GM12878 (cell line): ENCODE measurements around the gene COL11A2. TPM values are rescaled to one million over a fixed set of nuclear protein-coding genes. Genes with fewer than 3 reads are reported as not detected.

Source experiments
- ATAC-seq: fragments of 200-7000 bp; cut with Tn5 transposase; 3 replicates; pipeline ENCODE4 v1.9.1; 2020; ENCODE audit warnings: mild to moderate bottlenecking, moderate library complexity
- BruUV-seq: library from RNA; stranded (reverse); fragments of 400-500 nt; replicated peaks from 2 replicates; lab custom pipeline; 2021; lab: Mats Ljungman, UMichigan
- CTCF ChIA-PET: fragments of 300-600 bp; sonication (Branson Sonifier 250); formaldehyde crosslinking; extraction: SDS; loops from one replicate; lab custom pipeline; 2021; ENCODE audit warnings: inconsistent platforms; lab: Yijun Ruan, JAX
- POLR2A ChIA-PET: fragments of 350-600 bp; formaldehyde crosslinking; extraction: SDS; loops from one replicate; lab custom pipeline; 2021; ENCODE audit warnings: inconsistent platforms; lab: Charles Lee
- RAD21 ChIA-PET: fragments of 300-600 bp; sonication (Branson Sonifier 250); formaldehyde crosslinking; loops from one replicate; lab custom pipeline; 2023; ENCODE audit warnings: antibody characterized with exemption; ENCODE audit not compliant: unreplicated experiment; lab: Charles Lee
- SMC1A ChIA-PET: fragments of 300-600 bp; sonication (Branson Sonifier 250); formaldehyde crosslinking; loops from one replicate; lab custom pipeline; 2023; ENCODE audit not compliant: unreplicated experiment, uncharacterized antibody; lab: Charles Lee
- DNase-seq: peaks from one replicate; pipeline ENCODE4 v3.0.0-alpha.2; 2011; ENCODE audit warnings: low read depth, low spot score
- FAIRE-seq: peaks from 3 replicates; lab custom pipeline; 2011; peaks lifted over from hg19 to GRCh38; lab: Jason Lieb, UNC
- H2AFZ ChIP-seq: 2 replicates; pipeline ENCODE4 v1.6.0; 2011; ENCODE audit warnings: low read depth, low read length, control low read depth; ENCODE audit not compliant: control insufficient read depth
- H3K27ac ChIP-seq: 2 replicates; pipeline ENCODE4 v1.5.1; 2011; ENCODE audit warnings: control low read depth; ENCODE audit not compliant: control insufficient read depth, insufficient read depth
- H3K27me3 ChIP-seq, 2 experiments: replicated peaks in 1 of 2; 2 replicates each; pipeline versions ENCODE4 v1.6.0 to v1.6.1; 2011; ENCODE audit warnings: low read length in 1 of 2; ENCODE audit not compliant: control insufficient read depth in 2 of 2, insufficient read depth in 2 of 2
- H3K36me3 ChIP-seq, 2 experiments: 2 replicates each; pipeline ENCODE4 v1.5.1; 2011; ENCODE audit warnings: low read length in 1 of 2; ENCODE audit not compliant: control insufficient read depth in 2 of 2, insufficient read depth in 2 of 2
- H3K4me1 ChIP-seq: 2 replicates; pipeline ENCODE4 v1.6.1; 2011; ENCODE audit warnings: mild to moderate bottlenecking, low read length, moderate library complexity, mixed read lengths; ENCODE audit not compliant: control insufficient read depth, insufficient read depth
- H3K4me2 ChIP-seq: 2 replicates; pipeline ENCODE4 v1.6.0; 2011; ENCODE audit warnings: control low read depth; ENCODE audit not compliant: control insufficient read depth, insufficient read depth
- H3K4me3 ChIP-seq: fragments of 200-600 bp; sonication (generic); 2 replicates; pipeline ENCODE4 v1.5.1; 2016
- H3K79me2 ChIP-seq: 2 replicates; pipeline ENCODE4 v1.6.0; 2011; ENCODE audit warnings: low read length; ENCODE audit not compliant: control insufficient read depth, insufficient read depth
- H3K9ac ChIP-seq: 2 replicates; pipeline ENCODE4 v1.8.0; 2011; ENCODE audit warnings: low read length, control low read depth, mixed read lengths; ENCODE audit not compliant: control insufficient read depth, insufficient read depth
- H3K9me3 ChIP-seq: replicated peaks from 3 replicates; pipeline ENCODE4 v1.5.1; 2011; ENCODE audit warnings: mild to moderate bottlenecking, low read length; ENCODE audit not compliant: control insufficient read depth, insufficient read depth
- H4K20me1 ChIP-seq: 2 replicates; pipeline ENCODE4 v1.6.0; 2011; ENCODE audit not compliant: control insufficient read depth, insufficient read depth
- ATF7 ChIP-seq: fragments of 450-650 bp; IDR thresholded peaks from 2 replicates; pipeline ENCODE4 v1.6.1; 2016; ENCODE audit warnings: low read depth, mild to moderate bottlenecking
- BHLHE40 ChIP-seq, 2 experiments: fragments of 450-650 bp in 1 of 2; IDR thresholded peaks; 2 replicates each; pipeline ENCODE4 v1.6.1; 2011 to 2017; ENCODE audit warnings: low read depth in 2 of 2, borderline replicate concordance in 1 of 2, improper control_type of control experiment in 1 of 2, low read length in 1 of 2, mild to moderate bottlenecking in 1 of 2
- BRCA1 ChIP-seq: IDR thresholded peaks from 2 replicates; pipeline ENCODE4 v1.6.1; 2011; ENCODE audit warnings: low read depth, low read length, improper control_type of control experiment
- ESRRA ChIP-seq: IDR thresholded peaks from 2 replicates; pipeline ENCODE4 v1.6.1; 2012; ENCODE audit warnings: mild to moderate bottlenecking, low read length, improper control_type of control experiment
- GATAD2B ChIP-seq: fragments of 450-650 bp; conservative IDR thresholded peaks from 2 replicates; pipeline ENCODE4 v1.6.1; 2017; ENCODE audit warnings: low read depth, mild to moderate bottlenecking, moderate library complexity
- JUNB ChIP-seq: IDR thresholded peaks from 2 replicates; pipeline ENCODE4 v1.6.1; 2016; ENCODE audit warnings: antibody characterized with exemption, mild to moderate bottlenecking
- MEF2B ChIP-seq: fragments of 450-650 bp; IDR thresholded peaks from 2 replicates; pipeline ENCODE4 v1.6.1; 2018; ENCODE audit warnings: mild to moderate bottlenecking, moderate library complexity; ENCODE audit not compliant: partially characterized antibody, poor library complexity, severe bottlenecking
- MTA2 ChIP-seq: fragments of 450-650 bp; IDR thresholded peaks from 2 replicates; pipeline ENCODE4 v1.6.1; 2016; ENCODE audit warnings: low read depth, mild to moderate bottlenecking, moderate library complexity
- PML ChIP-seq: IDR thresholded peaks from 2 replicates; pipeline ENCODE4 v1.6.1; 2012; ENCODE audit warnings: low read length, inconsistent platforms
- RAD51 ChIP-seq: fragments of 450-650 bp; IDR thresholded peaks from 2 replicates; pipeline ENCODE4 v1.6.1; 2016; ENCODE audit warnings: moderate library complexity, mild to moderate bottlenecking, inconsistent platforms
- TARDBP ChIP-seq: IDR thresholded peaks from 2 replicates; pipeline ENCODE4 v1.6.1; 2016; ENCODE audit warnings: borderline replicate concordance
- YBX1 ChIP-seq: fragments of 450-650 bp; IDR thresholded peaks from 2 replicates; pipeline ENCODE4 v1.6.1; 2016; ENCODE audit warnings: antibody characterized with exemption
- ZNF622 ChIP-seq: fragments of 450-650 bp; IDR thresholded peaks from 2 replicates; pipeline ENCODE4 v1.6.1; 2017; ENCODE audit warnings: mild to moderate bottlenecking, inconsistent platforms
- WGBS: methylation state at CpG from one replicate; pipeline ENCODE4 v1.1.6; 2016; ENCODE audit warnings: low lambda C conversion rate; ENCODE audit not compliant: insufficient replicate concordance, insufficient coverage; ENCODE audit errors: missing lambda C conversion rate; 5-methylcytosine and 5-hydroxymethylcytosine counted together
- in situ Hi-C: fragments of 300-500 bp; cut with MboI; formaldehyde crosslinking; loops from 9 replicates; pipeline ENCODE4 v1.14.3; 2018; ENCODE audit warnings: mixed read lengths
- intact Hi-C: fragments of 100-400 bp; cut with micrococcal nuclease; formaldehyde crosslinking; loops from one replicate; pipeline ENCODE4 v1.14.2; 2022; ENCODE audit not compliant: unreplicated experiment
- polyA plus RNA-seq, 11 experiments: library from polyadenylated mRNA; depleted of rRNA in 4 of 11; unstranded in 6 of 11; stranded (reverse) in 5 of 11; fragments of >200 nt; fragmentation: Nextera tagmentation in 4 of 11; fragmentation: Illumina TruSeq in 1 of 11; extraction: Ambion mirVana in 4 of 11; extraction: Trizol in 1 of 11; gene quantifications; 1 replicate in 1 of 11; 2 replicates in 10 of 11; pipeline versions ENCODE4 v1.2.1 to v1.2.3, GENCODE V29; 2011 to 2016; ENCODE audit warnings: inconsistent platforms in 2 of 11, missing spikeins in 2 of 11, low read depth in 1 of 11
- total RNA-seq, 4 experiments: library from RNA; depleted of rRNA in 3 of 4; stranded (reverse); fragments of >200 nt in 3 of 4; fragmentation: Illumina TruSeq in 1 of 4; extraction: Trizol in 1 of 4; gene quantifications; 2 replicates each; pipeline versions ENCODE4 v1.2.1 to v1.2.3, GENCODE V29; 2013 to 2021
- TF ChIP-seq, protein P1 (sequence below): fragments of 450-650 bp; IDR thresholded peaks from 2 replicates; pipeline ENCODE4 v1.6.1; 2017; ENCODE audit warnings: borderline replicate concordance
- TF ChIP-seq, protein P2 (sequence below): IDR thresholded peaks from 2 replicates; pipeline ENCODE4 v1.6.1; 2012; ENCODE audit warnings: low read depth, low read length, improper control_type of control experiment
- TF ChIP-seq, protein P3 (sequence below): fragments of 450-650 bp; IDR thresholded peaks from 2 replicates; pipeline ENCODE4 v1.6.1; 2016; ENCODE audit warnings: mild to moderate bottlenecking

The COL11A2 gene
- total and polyA plus RNA-seq, 10 of the 15 experiments (the other 5 are each of a cell fraction or from before 2014, with no cell fraction given) = 0.03 to 0.83 (median 0.22) TPM; not detected in 1

DNA sequence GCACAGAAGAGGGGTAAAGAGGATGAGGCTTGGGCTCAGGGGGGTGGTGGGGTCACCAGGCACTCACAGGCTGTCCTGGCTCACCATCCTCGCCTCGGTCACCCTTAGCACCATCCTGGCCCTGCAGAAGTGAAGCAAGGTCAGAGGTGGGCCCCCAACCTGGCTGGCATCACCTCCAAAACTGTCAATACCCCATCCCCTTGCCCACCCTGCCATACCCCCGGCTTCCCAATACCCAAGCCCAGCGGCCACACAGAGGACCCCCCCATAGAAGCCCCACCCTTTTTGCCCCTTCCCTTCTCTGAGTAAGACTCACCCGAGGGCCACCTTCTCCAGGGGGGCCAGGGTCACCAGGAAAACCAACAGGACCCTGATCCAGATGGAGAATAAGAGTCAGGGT lies 23.6 kb downstream of the COL11A2 start:
- CTCF ChIA-PET = interaction anchor here (0.9 kb wide), 1 partner anchor 80 kb away, joined by 3 read pairs; no protein-coding TSS in a partner anchor
- RAD21 ChIA-PET = no interaction called here

More for the DNA sequence above, 23.6 kb downstream of the COL11A2 start:
- no peak for TF ChIP-seq ESRRA
- TF ChIP-seq RAD51 = no peak
- no peak for TF ChIP-seq GATAD2B
- TF ChIP-seq YBX1 = no peak
- TF ChIP-seq ZNF622 = no peak
- TF ChIP-seq BRCA1 = no peak
- no peak for TF ChIP-seq JUNB
- TF ChIP-seq, protein P1, sequence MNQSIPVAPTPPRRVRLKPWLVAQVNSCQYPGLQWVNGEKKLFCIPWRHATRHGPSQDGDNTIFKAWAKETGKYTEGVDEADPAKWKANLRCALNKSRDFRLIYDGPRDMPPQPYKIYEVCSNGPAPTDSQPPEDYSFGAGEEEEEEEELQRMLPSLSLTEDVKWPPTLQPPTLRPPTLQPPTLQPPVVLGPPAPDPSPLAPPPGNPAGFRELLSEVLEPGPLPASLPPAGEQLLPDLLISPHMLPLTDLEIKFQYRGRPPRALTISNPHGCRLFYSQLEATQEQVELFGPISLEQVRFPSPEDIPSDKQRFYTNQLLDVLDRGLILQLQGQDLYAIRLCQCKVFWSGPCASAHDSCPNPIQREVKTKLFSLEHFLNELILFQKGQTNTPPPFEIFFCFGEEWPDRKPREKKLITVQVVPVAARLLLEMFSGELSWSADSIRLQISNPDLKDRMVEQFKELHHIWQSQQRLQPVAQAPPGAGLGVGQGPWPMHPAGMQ = no peak
- no peak for TF ChIP-seq TARDBP
- no peak for TF ChIP-seq MEF2B
- TF ChIP-seq, protein P2, sequence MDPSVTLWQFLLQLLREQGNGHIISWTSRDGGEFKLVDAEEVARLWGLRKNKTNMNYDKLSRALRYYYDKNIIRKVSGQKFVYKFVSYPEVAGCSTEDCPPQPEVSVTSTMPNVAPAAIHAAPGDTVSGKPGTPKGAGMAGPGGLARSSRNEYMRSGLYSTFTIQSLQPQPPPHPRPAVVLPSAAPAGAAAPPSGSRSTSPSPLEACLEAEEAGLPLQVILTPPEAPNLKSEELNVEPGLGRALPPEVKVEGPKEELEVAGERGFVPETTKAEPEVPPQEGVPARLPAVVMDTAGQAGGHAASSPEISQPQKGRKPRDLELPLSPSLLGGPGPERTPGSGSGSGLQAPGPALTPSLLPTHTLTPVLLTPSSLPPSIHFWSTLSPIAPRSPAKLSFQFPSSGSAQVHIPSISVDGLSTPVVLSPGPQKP = no peak
- TF ChIP-seq PML = no peak
- no peak for TF ChIP-seq ATF7
- TF ChIP-seq, protein P3, sequence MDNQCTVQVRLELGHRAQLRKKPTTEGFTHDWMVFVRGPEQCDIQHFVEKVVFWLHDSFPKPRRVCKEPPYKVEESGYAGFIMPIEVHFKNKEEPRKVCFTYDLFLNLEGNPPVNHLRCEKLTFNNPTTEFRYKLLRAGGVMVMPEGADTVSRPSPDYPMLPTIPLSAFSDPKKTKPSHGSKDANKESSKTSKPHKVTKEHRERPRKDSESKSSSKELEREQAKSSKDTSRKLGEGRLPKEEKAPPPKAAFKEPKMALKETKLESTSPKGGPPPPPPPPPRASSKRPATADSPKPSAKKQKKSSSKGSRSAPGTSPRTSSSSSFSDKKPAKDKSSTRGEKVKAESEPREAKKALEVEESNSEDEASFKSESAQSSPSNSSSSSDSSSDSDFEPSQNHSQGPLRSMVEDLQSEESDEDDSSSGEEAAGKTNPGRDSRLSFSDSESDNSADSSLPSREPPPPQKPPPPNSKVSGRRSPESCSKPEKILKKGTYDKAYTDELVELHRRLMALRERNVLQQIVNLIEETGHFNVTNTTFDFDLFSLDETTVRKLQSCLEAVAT = no peak
- TF ChIP-seq BHLHE40 (IDR thresholded peaks at IDR 0.05; ENCODE audit: borderline replicate concordance in 1 of 2, low read depth in 2 of 2, low read length in 1 of 2) = no peak
- no peak for TF ChIP-seq MTA2
- H3K4me2 ChIP-seq = no peak overlapping the region
- no peaks in the 10 kb centered on the region; the same call in 1 of the 2 replicates for H3K4me1 ChIP-seq
- no peak for FAIRE-seq
- H4K20me1 ChIP-seq = no peaks in the 10 kb centered on the region
- intact Hi-C loops (loop anchor here (2.0 kb wide), 1 partner anchor 60 kb away; no protein-coding TSS in a partner anchor), in situ Hi-C loops (no loop called here)
- DNase-seq = no peak
- H3K36me3 ChIP-seq = no peaks in the 10 kb centered on the region
- ChIA-PET POLR2A (interaction anchor here (0.7 to 1.5 kb wide), 2 partner anchors 94 to 1194 kb away, joined by 7 to 11 read pairs; partner anchors contain the start of gene HLA-DPB1), SMC1A (no interaction called here)
- 26% methylated on average over 5 of the region's 5 CpGs for WGBS
- no TSS peak for BruUV-seq
- H2AFZ ChIP-seq = no peak overlapping the region
- no peak overlapping the region for H3K9ac ChIP-seq
- ATAC-seq = no peak
- no peak overlapping the region for H3K27ac ChIP-seq
- no peaks in the 10 kb centered on the region for H3K79me2 ChIP-seq
- no peaks in the 10 kb centered on the region for H3K27me3 ChIP-seq
- H3K4me3 ChIP-seq = no peak overlapping the region
- no peaks in the 10 kb centered on the region for H3K9me3 ChIP-seq
